Retinal pigment epithelial cell (primary cell): ENCODE results near the gene LRCH1.
"Not testable (repeated sequence)": the region's sequence is repeated elsewhere in the genome, so short reads cannot be mapped to it uniquely, and the experiment has no call there.

Experiments used
- DNase-seq: peaks from one replicate; pipeline ENCODE4 v3.0.0-alpha.2; 2010; ENCODE audit warnings: low read depth
- H3K4me3 ChIP-seq: 2 replicates; pipeline ENCODE4 v1.5.1; 2011; ENCODE audit warnings: mild to moderate bottlenecking, low read length, control low read depth, moderate library complexity
- CTCF ChIP-seq: conservative IDR thresholded peaks from 2 replicates; pipeline ENCODE4 v1.5.1; 2011; ENCODE audit warnings: low read depth, low read length, control low read depth, inconsistent platforms

The LRCH1 gene

GRCh38 chr13:46753917-46754316, 200.9 kb downstream of the LRCH1 start:
- H3K4me3 ChIP-seq: no peak overlapping the region
- no peak for DNase-seq
- TF ChIP-seq CTCF: no peak

GRCh38 chr13:46754812-46755211, 201.8 kb downstream of the LRCH1 start:
- no peak for TF ChIP-seq CTCF
- no peak for DNase-seq

GRCh38 chr13:46755508-46755907, 202.5 kb downstream of the LRCH1 start:
- not testable (repeated sequence) for DNase-seq, H3K4me3 ChIP-seq

More at GRCh38 chr13:46754812-46755211, 201.8 kb downstream of the LRCH1 start:
- H3K4me3 ChIP-seq: no peak overlapping the region

GRCh38 chr13:46756977-46757376, 204.0 kb downstream of the LRCH1 start:
- no peak for DNase-seq
- TF ChIP-seq CTCF: no peak
- no peak overlapping the region for H3K4me3 ChIP-seq

- no peak for DNase-seq
- H3K4me3 ChIP-seq: no peak overlapping the region
- TF ChIP-seq CTCF: no peak
These were observed 204.7 kb downstream of the LRCH1 start for GRCh38 chr13:46757640-46758039.

GRCh38 chr13:46759846-46760245, 206.9 kb downstream of the LRCH1 start:
- no peak overlapping the region for H3K4me3 ChIP-seq
- TF ChIP-seq CTCF: no peak

GRCh38 chr13:46761174-46761573, 208.2 kb downstream of the LRCH1 start:
- H3K4me3 ChIP-seq: no peak overlapping the region
- no peak for TF ChIP-seq CTCF
- no peak for DNase-seq

More at GRCh38 chr13:46759846-46760245, 206.9 kb downstream of the LRCH1 start:
- DNase-seq: no peak

GRCh38 chr13:46761866-46762265, 208.9 kb downstream of the LRCH1 start:
- no peak for TF ChIP-seq CTCF
- no peak for DNase-seq
- no peak overlapping the region for H3K4me3 ChIP-seq

GRCh38 chr13:46769925-46770324, 217.0 kb downstream of the LRCH1 start:
- H3K4me3 ChIP-seq, DNase-seq: not testable (repeated sequence)
